Measurements from ENCODE around the gene FSIP2.
"Not testable (repeated sequence)": the region's sequence is repeated elsewhere in the genome, so short reads cannot be mapped to it uniquely, and the experiment has no call there.

- not testable (repeated sequence) for TF ChIP-seq EZH2 (IDR thresholded peaks at IDR 0.05; ENCODE audit: low read depth, low read length, severe bottlenecking); YY1 (IDR thresholded peaks at IDR 0.05; ENCODE audit: low read depth, low read length)
Observed at GRCh38 chr2:185864468-185865260, 126.1 kb downstream of the FSIP2 start.

Measured in H1 (cell line).